EH (cell line): Measurements from ENCODE around the gene STIMATE.

Source experiments
- DNase-seq: peaks from one replicate; pipeline ENCODE4 v3.0.0-alpha.2; 2015; ENCODE audit warnings: low read depth

STIMATE gene

GRCh38 chr3:52841211-52841980, 56.0 kb downstream of the STIMATE start:
- no peak for DNase-seq

GRCh38 chr3:52839892-52840545, 57.3 kb downstream of the STIMATE start:
- DNase-seq, result no peak

GRCh38 chr3:52839268-52839575, 58.1 kb downstream of the STIMATE start:
- DNase-seq, result no peak

GRCh38 chr3:52838561-52839267, 58.6 kb downstream of the STIMATE start:
- no peak for DNase-seq

GRCh38 chr3:52836986-52837385, 60.4 kb downstream of the STIMATE start:
- DNase-seq, result no peak

GRCh38 chr3:52836471-52836845, 60.9 kb downstream of the STIMATE start:
- DNase-seq, result no peak

- peak; percentile 22 for DNase-seq
Observed at GRCh38 chr3:52835766-52836470, 61.4 kb downstream of the STIMATE start.

GRCh38 chr3:52834871-52835501, 62.4 kb downstream of the STIMATE start, which contains the start of gene MUSTN1:
TSS of gene MUSTN1 (minus strand) at chr3:52835019. CDS start at chr3:52834948, 71 bp downstream.
- peak; percentile 33 for DNase-seq

GRCh38 chr3:52833202-52833601, 64.1 kb downstream of the STIMATE start:
- DNase-seq, result no peak

GRCh38 chr3:52831500-52832301, 65.6 kb downstream of the STIMATE start:
- peak; percentile 91 for DNase-seq

GRCh38 chr3:52830535-52831258, 66.7 kb downstream of the STIMATE start, which contains the start of gene ITIH4:
TSS of gene ITIH4 (minus strand) at chr3:52830672. CDS start at chr3:52830642, 30 bp downstream.
- DNase-seq, result no peak

GRCh38 chr3:52829906-52830463, 67.4 kb downstream of the STIMATE start:
- no peak for DNase-seq

GRCh38 chr3:52829482-52829881, 67.9 kb downstream of the STIMATE start:
- DNase-seq, result no peak

- no peak for DNase-seq
Observed at GRCh38 chr3:52827866-52828376, 69.4 kb downstream of the STIMATE start.

- peak; percentile 39 for DNase-seq
Observed at GRCh38 chr3:52827441-52827840, 69.9 kb downstream of the STIMATE start.

GRCh38 chr3:52824037-52824436, 73.3 kb downstream of the STIMATE start:
- no peak for DNase-seq

GRCh38 chr3:52822363-52822762, 75.0 kb downstream of the STIMATE start:
- DNase-seq, result no peak

GRCh38 chr3:52820736-52821135, 76.6 kb downstream of the STIMATE start:
- peak; percentile 28 for DNase-seq

- DNase-seq, result no peak
Observed at GRCh38 chr3:52819936-52820335, 77.4 kb downstream of the STIMATE start.

GRCh38 chr3:52817860-52818259, 79.5 kb downstream of the STIMATE start:
- no peak for DNase-seq
